Right cardiac atrium (tissue), 5 donors: ENCODE data around the gene KRT25. TPM values are rescaled to one million over a fixed set of nuclear protein-coding genes. Genes with fewer than 3 reads are reported as not detected.

Experiments
- ATAC-seq, 2 donors: fragments of 200-7000 bp; cut with Tn5 transposase; one replicate each; pipeline versions ENCODE4 v1.8.0 to v1.9.1; 2020; ENCODE audit warnings: moderate library complexity in 2 of 2, mild to moderate bottlenecking in 1 of 2
- DNase-seq, 3 donors: peaks; one replicate each; pipeline ENCODE4 v3.0.0-alpha.2; 2020
- H3K27ac ChIP-seq: one replicate; pipeline ENCODE4 v1.5.1; 2013; ENCODE audit warnings: mild to moderate bottlenecking, low read length, control low read depth, moderate library complexity
- H3K27me3 ChIP-seq: one replicate; pipeline ENCODE4 v1.6.1; 2013; ENCODE audit not compliant: control insufficient read depth, insufficient read depth
- H3K4me1 ChIP-seq: one replicate; pipeline ENCODE4 v1.6.1; 2013; ENCODE audit warnings: low read length; ENCODE audit not compliant: control insufficient read depth, insufficient read depth
- H3K4me3 ChIP-seq: one replicate; pipeline ENCODE4 v1.5.1; 2013; ENCODE audit warnings: low read length, control low read depth
- H3K9me3 ChIP-seq: one replicate; pipeline ENCODE4 v1.6.1; 2013; ENCODE audit warnings: low read length; ENCODE audit not compliant: control insufficient read depth
- WGBS: extraction: QIAGEN DNeasy Blood & Tissue Kit; methylation state at CpG from one replicate; pipeline ENCODE4 v1.1.7; 2013; 5-methylcytosine and 5-hydroxymethylcytosine counted together
- intact Hi-C, 4 donors: fragments of 100-400 bp; cut with DNase I; formaldehyde crosslinking; loops; one replicate each; pipeline versions ENCODE4 v1.11.0 to v1.14.0; 2022 to 2023
- polyA plus RNA-seq: library from polyadenylated mRNA; stranded (reverse); fragments of 200-250 nt; gene quantifications from one replicate; pipeline ENCODE4 v1.2.3, GENCODE V29; 2013
- total RNA-seq, 4 donors: library from RNA; stranded (reverse); fragmentation: NEBNext Ultra II Directional; extraction: Animal tissue kit (Norgen Biotek cat#: 25700); gene quantifications; one replicate each; pipeline ENCODE4 v1.2.1, GENCODE V29; 2021
- donor health status: healthy with polysubstance abuse.
- donor health status: DM: no; HTN: yes; CAD: no.
- donor health status: DM: no; HTN: no; CAD: no.
- donor health status: DM: no; HTN: yes; CAD: no; lungs with severe emphysema.
- donor health status: DM: yes; HTN: yes; CAD: no.

Gene KRT25
- total and polyA plus RNA-seq, 5 donors, result not detected

DNA sequence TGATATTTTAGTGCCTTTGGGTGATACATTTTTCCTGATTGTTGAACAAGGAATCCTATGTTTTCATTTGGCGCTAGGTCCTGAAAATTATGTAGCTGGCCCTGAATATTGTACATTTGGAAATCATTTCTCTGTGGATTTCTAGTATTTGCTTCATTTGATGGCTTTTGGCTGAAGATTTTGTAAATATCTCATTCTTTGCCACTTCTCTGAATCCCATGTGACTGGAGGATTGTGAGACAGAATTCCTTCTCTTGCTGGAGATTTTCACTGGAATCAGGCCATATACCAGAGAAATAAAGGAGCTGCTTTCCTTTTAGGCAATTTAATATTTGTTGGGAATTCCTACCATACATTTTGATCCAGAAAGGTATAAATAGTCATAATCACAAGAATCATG lies 36.0 kb upstream of the KRT25 start:
- Histone ChIP-seq H3K4me3 (no peak overlapping the region), H3K4me1 (no peaks in the 10 kb centered on the region), H3K27me3 (no peaks in the 10 kb centered on the region), H3K9me3 (no peaks in the 10 kb centered on the region), H3K27ac (no peak overlapping the region)
- peak; percentile 51 to 68 for ATAC-seq
- WGBS, result 53% methylated on average over 1 of the region's 1 CpG
- DNase-seq, result no peak
- intact Hi-C loops, result loop anchor here in 3 of 4 donors (5.0 to 10.0 kb wide), 3 partner anchors 169 to 176 kb away; no protein-coding TSS in a partner anchor

DNA sequence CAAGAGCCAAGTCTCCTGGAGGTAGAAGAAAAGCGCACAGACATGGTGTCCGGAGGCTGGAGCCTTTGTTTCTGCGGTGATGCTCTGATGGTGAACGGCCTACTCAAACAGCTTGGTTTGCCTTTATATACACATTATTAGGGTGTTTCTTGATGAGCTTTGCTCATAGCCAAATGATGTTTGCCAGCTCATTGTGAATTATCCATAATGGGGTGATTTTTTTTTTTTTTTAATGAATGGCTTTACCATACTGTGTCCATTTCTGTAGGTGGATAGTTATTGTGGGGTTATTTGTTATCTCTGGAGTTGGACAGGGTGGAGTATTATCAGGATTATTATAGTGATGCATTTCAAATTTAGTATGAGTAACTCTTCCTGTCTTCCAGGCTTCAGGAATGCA lies 27.3 kb upstream of the KRT25 start, which contains the start of gene KRT27:
Gene KRT27 (minus strand): TSS at position 101 of the 400 bp plus-strand sequence. CDS start 57 bp downstream, at position 44.
- Histone ChIP-seq H3K27ac (no peak within 1 kb of the TSS), H3K9me3 (no peaks in the 10 kb centered on the region), H3K4me1 (no peaks in the 10 kb centered on the region), H3K4me3 (no peak within 1 kb of the TSS), H3K27me3 (no peaks in the 10 kb centered on the region)
- no peak for DNase-seq
- 94% methylated on average over 4 of the region's 4 CpGs for WGBS
- no peak for ATAC-seq
- intact Hi-C loops, result no loop called here

DNA sequence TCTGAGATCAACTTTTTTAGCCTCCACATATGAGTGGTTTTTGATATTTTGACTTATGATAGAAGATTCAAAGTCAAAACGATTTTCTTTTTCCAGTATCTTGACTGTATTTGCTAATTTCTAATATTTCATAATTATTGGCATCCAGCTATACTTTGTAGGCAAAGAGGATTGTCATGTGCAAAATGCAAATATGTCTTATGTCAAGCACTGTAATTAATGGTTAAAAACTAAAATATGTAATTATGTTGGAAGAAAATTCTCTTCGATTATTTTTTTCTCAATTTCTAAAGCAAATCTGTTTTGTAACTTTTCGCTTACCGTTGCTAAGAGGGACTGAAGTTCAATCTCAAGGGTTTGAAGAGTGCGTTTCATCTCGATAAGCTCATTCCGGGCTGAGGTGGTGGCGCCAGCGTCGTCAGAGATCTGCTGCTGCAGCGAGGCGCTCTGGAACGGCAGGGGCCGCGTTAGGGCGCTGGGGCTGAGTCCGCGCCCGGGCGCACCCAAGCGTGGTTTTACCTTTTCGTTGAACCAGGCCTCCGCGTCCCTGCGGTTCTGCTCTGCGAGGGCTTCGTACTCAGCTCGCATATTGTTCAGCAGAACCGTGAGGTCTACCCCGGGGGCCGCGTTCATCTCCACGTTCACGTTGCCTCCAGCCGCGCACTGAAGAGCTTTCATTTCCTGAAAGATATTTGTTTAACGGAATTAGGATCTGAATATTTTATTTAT lies 24.2 kb upstream of the KRT25 start:
- peak in 1 of 2 donors; percentile 41 for ATAC-seq
- Histone ChIP-seq H3K4me3 (peak overlapping the region; percentile 48), H3K4me1 (no peaks in the 10 kb centered on the region), H3K9me3 (no peaks in the 10 kb centered on the region), H3K27ac (no peak overlapping the region), H3K27me3 (no peaks in the 10 kb centered on the region)
- DNase-seq, result peak in 1 of 3 donors; percentile 49
- WGBS, result 30% methylated on average over 37 of the region's 37 CpGs
- intact Hi-C loops, result no loop called here

DNA sequence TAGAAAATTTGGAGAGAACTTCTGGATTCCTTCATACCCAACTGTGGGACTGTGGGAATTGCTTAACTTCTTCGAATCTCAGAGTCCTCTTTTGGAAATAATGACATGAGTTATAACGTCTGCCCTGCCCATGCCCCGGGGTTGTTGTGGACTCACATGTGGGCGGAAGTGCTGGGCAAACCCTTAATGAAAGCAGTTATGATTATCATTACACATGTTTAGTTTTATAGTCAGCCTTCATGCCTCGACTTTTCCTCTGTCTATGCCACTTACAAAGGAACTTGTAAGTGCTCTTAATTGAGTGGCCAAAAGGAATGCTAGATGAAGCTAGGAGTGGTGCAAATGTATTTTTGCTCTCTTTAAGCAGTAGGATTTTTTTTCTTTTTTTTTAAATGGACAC lies 23.3 kb upstream of the KRT25 start:
- Histone ChIP-seq H3K9me3 (no peaks in the 10 kb centered on the region), H3K4me1 (no peaks in the 10 kb centered on the region), H3K27me3 (no peaks in the 10 kb centered on the region), H3K4me3 (no peak overlapping the region), H3K27ac (no peak overlapping the region)
- WGBS, result 67% methylated on average over 5 of the region's 5 CpGs
- ATAC-seq (no peak), DNase-seq (peak in 1 of 3 donors; percentile 28)
- intact Hi-C loops, result no loop called here

DNA sequence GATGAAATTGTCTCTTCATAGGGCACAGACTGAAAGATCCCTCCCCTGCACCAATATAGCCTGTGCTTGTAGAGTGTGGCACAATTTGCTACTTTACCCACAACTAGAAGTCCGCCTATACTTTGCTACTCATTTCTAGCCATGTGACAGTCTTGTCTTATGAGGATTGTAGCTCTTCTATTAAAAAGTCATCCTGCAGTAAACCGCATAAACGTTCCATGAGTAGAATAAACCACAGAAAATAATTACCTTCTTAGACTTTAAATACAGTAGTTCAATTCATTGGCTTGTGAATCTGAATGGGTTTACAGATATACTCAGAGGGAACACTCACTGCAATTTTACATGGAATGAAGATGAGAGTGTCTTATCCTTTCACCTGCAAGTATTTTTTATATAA lies 22.8 kb upstream of the KRT25 start:
- H3K27me3 ChIP-seq, result no peaks in the 10 kb centered on the region
- ATAC-seq (no peak), DNase-seq (no peak)
- no peak overlapping the region for H3K27ac ChIP-seq
- no peaks in the 10 kb centered on the region for H3K4me1 ChIP-seq
- intact Hi-C loops, result no loop called here
- no peak overlapping the region for H3K4me3 ChIP-seq
- H3K9me3 ChIP-seq, result no peaks in the 10 kb centered on the region
- 88% methylated on average over 3 of the region's 3 CpGs for WGBS

DNA sequence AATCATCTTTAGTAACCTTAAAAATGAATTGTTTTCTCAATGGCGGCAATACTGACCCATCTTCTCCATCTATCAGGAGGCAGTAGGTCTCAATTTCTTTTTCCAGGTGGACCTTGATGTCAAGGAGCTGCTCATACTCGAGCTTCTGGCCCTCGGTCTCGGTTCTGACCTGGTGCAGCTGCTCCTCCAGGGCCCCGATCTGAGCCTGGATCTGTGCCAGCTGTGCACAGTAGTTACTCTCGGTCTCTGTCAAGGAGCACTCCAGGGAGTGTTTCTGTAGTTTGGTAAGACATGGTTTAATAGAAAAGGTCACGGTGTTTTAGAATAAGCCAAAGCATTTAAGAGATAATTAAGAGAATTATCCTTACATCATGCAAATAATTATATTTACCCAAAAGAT lies 22.3 kb upstream of the KRT25 start:
- intact Hi-C loops, result no loop called here
- no peaks in the 10 kb centered on the region for H3K27me3 ChIP-seq
- 69% methylated on average over 7 of the region's 7 CpGs for WGBS

DNA sequence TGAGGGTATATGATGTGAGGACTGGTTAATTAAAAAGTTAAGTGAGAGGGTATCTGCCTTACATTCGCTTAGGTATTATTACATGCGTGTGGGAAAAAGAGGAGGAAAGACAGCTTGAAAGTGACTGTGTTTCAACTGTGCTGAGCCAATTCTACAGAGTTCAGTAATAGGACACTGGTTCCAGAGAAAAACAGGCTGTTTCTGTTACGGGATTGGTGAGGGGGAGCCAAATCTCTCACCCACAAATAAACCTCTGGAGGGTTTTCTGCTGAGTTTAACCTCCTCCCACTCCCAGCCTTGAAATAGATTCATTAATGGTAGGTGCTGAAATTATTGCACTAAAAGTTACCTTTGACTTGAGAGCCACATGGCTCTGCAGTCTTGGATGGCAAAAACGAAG lies 20.8 kb upstream of the KRT25 start:
- intact Hi-C loops, result no loop called here
- Histone ChIP-seq H3K27me3 (no peaks in the 10 kb centered on the region), H3K4me1 (no peaks in the 10 kb centered on the region), H3K9me3 (no peaks in the 10 kb centered on the region), H3K4me3 (no peak overlapping the region), H3K27ac (no peak overlapping the region)
- WGBS, result 54% methylated on average over 4 of the region's 4 CpGs
- ATAC-seq (peak; percentile 26 to 92), DNase-seq (peak in 1 of 3 donors; percentile 32)

More for the DNA sequence above, 22.3 kb upstream of the KRT25 start:
- no peak for DNase-seq
- H3K27ac ChIP-seq, result no peak overlapping the region
- H3K4me3 ChIP-seq, result no peak overlapping the region
- ATAC-seq, result no peak
- H3K4me1 ChIP-seq, result no peaks in the 10 kb centered on the region
- H3K9me3 ChIP-seq, result no peaks in the 10 kb centered on the region

DNA sequence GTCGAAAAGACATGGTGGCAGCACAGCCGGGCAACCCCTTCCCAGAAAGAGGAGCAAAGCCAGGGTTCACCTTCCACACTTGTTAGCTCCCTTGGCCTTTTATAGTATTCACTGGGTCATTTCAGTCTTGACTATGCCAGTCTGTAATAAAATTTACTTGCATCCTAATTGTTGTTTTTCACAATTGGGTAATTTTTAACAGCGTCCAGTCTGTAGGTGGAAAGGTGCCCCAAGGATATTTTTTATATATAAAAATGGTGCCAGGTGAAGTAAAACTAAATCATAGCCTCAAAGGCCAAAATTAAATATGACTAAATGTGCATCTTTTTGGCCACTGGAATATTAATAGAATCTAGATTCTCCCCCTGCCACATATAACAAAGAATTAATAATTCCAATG lies 17.0 kb upstream of the KRT25 start, which contains the start of gene KRT26:
Gene KRT26 (minus strand): TSS at position 101 of the 400 bp plus-strand sequence. CDS start 88 bp downstream, at position 13.
- H3K27me3 ChIP-seq, result no peaks in the 10 kb centered on the region
- ATAC-seq, result no peak

DNA sequence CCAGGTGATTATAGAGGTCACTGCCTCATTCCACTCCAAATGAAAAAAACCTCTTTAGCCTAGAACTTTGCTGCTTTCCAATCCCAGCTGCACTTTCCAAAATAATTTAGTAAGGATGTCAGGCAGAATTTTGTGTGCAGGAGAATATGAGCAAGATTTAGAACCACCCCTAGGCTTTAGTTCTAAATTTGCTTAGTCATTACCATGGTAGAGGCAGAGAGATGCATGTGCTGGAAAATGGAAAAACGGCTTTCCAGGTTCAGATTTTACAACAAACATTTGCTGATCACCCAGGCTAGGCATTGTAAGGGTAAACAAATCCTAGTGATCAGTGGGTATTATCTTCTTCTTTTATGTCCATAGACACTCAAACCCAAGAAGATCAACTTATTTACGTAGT lies 10.5 kb upstream of the KRT25 start:
- H3K4me3 ChIP-seq, result no peak overlapping the region
- no peaks in the 10 kb centered on the region for H3K27me3 ChIP-seq
- H3K9me3 ChIP-seq, result no peaks in the 10 kb centered on the region
- ATAC-seq (no peak), DNase-seq (no peak)
- H3K4me1 ChIP-seq, result no peaks in the 10 kb centered on the region
- H3K27ac ChIP-seq, result no peak overlapping the region
- 89% methylated on average over 2 of the region's 2 CpGs for WGBS
- intact Hi-C loops, result no loop called here

More for the DNA sequence above, 17.0 kb upstream of the KRT25 start, which contains the start of gene KRT26:
- no peaks in the 10 kb centered on the region for H3K4me1 ChIP-seq
- WGBS, result 93% methylated on average over 3 of the region's 3 CpGs
- H3K27ac ChIP-seq, result no peak within 1 kb of the TSS
- no peak within 1 kb of the TSS for H3K4me3 ChIP-seq
- intact Hi-C loops, result no loop called here
- H3K9me3 ChIP-seq, result no peaks in the 10 kb centered on the region
- DNase-seq, result no peak

DNA sequence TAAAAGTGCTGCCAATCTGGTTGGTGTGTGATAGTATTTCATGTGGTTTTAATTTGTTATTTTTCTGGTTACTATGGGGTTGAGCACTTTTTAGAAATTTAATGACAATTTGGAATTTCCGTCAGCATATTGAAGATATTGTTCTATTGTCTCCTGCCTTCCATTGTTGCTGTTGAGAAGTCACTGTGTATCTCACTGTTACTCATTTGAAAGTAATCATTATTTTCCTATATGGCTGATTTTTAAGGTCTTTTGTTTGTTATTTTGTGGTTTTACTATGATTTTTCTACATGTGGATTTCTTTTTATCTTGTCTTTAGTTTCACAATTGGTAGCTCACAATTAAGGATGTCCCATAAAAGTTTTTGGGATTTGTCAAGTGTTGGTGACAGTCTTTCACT lies 8.6 kb upstream of the KRT25 start:
- intact Hi-C loops, result no loop called here
- H3K9me3 ChIP-seq, result no peaks in the 10 kb centered on the region
- H3K27me3 ChIP-seq, result no peaks in the 10 kb centered on the region
- H3K27ac ChIP-seq, result no peak overlapping the region
- H3K4me3 ChIP-seq, result no peak overlapping the region
- H3K4me1 ChIP-seq, result no peaks in the 10 kb centered on the region
- DNase-seq, result no peak
- 77% methylated on average over 1 of the region's 1 CpG for WGBS
- no peak for ATAC-seq

DNA sequence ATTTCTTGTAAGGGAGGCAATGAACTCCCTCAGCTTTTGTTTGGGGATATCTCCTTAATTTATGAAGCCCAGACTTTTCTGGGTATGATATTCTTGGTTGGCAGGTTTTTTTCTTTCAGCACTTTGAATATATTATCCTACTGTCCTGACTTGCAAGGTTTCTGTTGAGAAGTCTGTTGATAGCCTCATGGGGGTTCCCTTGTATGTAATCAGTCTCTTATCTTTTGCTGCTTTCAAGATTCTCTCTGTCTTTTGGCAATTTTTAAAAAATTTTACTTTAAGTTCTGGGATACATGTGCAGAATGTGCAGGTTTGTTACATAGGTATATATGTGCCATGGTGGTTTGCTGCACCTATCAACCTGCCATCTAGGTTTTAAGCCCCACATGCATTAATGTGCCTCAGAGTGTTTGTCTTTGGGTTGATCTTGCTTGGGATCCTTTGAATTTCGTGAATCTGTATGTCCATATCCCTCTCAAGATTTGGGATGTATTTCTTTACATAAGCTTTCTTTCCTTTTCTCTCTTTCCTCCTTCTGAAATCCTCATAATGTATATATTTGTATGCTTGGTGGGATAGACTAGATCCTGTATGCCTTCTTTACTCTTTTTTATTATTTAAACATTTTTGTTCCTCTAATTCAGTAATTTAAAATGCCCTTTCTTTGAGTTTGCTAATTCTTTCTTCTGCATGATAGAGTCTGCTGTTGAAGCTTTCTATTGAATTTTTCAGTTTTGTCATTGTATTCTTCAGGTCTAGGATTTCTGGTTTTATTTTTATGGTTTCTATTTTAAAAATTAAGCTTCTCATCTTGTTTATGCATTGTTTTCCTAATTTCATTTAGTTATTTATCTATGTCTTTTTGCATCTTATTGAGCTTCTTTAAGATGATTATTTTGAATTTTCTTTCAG lies 5.2 kb upstream of the KRT25 start:
- no peaks in the 10 kb centered on the region for H3K27me3 ChIP-seq
- DNase-seq (no peak), ATAC-seq (no peak)
- no peak overlapping the region for H3K4me3 ChIP-seq
- H3K4me1 ChIP-seq, result no peaks in the 10 kb centered on the region
- no peaks in the 10 kb centered on the region for H3K9me3 ChIP-seq
- no peak overlapping the region for H3K27ac ChIP-seq
- intact Hi-C loops, result no loop called here
- 17% methylated on average over 1 of the region's 1 CpG for WGBS
